ENCODE measurements around the gene CCDC148. TPM values are rescaled to one million over a fixed set of nuclear protein-coding genes. Genes with fewer than 3 reads are reported as not detected.

The CCDC148 gene
- total RNA-seq, 2 donors from 2014 or later = 2.7 to 5.0 TPM

DNA sequence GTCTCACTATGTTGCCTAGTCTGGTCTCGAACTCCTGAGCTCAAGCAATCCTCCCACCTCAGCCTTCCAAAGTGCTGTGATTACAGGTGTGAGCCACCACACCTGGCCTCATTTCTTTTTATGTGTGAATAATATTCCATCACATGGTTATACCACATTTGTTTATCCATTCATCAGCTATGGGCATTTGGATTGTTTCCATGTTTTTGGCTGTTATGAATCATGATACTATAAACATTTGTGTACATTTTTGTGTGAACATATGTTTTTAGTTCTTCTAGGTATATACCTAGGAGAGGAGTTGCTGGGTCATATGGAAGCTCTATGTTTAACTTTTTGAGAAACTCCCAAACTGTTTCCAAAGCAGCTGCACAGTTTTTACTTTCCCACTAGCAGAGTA lies 24.6 kb upstream of the CCDC148 start:
- peaks cover 13% of the 10 kb centered on the region for H3K4me1 Mint-ChIP-seq
- H3K9ac ChIP-seq (ENCODE audit: extremely low read depth, low read length, poor library complexity, severe bottlenecking) = no peak overlapping the region
- no peaks in the 10 kb centered on the region for H3K27me3 ChIP-seq (ENCODE audit: control insufficient read depth, insufficient read depth, low read length, poor library complexity, severe bottlenecking)
- H3K4me3 ChIP-seq (ENCODE audit: low read length) = no peak overlapping the region
- peaks cover 9% of the 10 kb centered on the region for H3K36me3 Mint-ChIP-seq (ENCODE audit: low read depth)
- H3K27me3 Mint-ChIP-seq (ENCODE audit: insufficient read depth) = no peaks in the 10 kb centered on the region
- TF ChIP-seq, protein P1, sequence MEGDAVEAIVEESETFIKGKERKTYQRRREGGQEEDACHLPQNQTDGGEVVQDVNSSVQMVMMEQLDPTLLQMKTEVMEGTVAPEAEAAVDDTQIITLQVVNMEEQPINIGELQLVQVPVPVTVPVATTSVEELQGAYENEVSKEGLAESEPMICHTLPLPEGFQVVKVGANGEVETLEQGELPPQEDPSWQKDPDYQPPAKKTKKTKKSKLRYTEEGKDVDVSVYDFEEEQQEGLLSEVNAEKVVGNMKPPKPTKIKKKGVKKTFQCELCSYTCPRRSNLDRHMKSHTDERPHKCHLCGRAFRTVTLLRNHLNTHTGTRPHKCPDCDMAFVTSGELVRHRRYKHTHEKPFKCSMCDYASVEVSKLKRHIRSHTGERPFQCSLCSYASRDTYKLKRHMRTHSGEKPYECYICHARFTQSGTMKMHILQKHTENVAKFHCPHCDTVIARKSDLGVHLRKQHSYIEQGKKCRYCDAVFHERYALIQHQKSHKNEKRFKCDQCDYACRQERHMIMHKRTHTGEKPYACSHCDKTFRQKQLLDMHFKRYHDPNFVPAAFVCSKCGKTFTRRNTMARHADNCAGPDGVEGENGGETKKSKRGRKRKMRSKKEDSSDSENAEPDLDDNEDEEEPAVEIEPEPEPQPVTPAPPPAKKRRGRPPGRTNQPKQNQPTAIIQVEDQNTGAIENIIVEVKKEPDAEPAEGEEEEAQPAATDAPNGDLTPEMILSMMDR (conservative IDR thresholded peaks at IDR 0.05) = no peak
- H3K4me3 Mint-ChIP-seq = no peak overlapping the region
- 92% methylated on average over 1 of the region's 1 CpG; no CpG with 5 or more reads in 1 of the 2 experiments for WGBS, 2 experiments (ENCODE audit: insufficient coverage in 1 of 2, insufficient read length in 1 of 2)
- H3K36me3 ChIP-seq (ENCODE audit: control insufficient read depth, insufficient read depth, low read length) = peaks cover 5% of the 10 kb centered on the region
- H3K27ac ChIP-seq (ENCODE audit: low read depth, low read length) = no peak overlapping the region
- H3K4me1 ChIP-seq (ENCODE audit: control insufficient read depth, insufficient read depth, low read length) = no peaks in the 10 kb centered on the region
- no peaks in the 10 kb centered on the region for H3K9me3 Mint-ChIP-seq
- no peak overlapping the region for H3K27ac Mint-ChIP-seq
- no peak for DNase-seq
- no peaks in the 10 kb centered on the region for H3K9me3 ChIP-seq (ENCODE audit: control insufficient read depth, low read length)

DNA sequence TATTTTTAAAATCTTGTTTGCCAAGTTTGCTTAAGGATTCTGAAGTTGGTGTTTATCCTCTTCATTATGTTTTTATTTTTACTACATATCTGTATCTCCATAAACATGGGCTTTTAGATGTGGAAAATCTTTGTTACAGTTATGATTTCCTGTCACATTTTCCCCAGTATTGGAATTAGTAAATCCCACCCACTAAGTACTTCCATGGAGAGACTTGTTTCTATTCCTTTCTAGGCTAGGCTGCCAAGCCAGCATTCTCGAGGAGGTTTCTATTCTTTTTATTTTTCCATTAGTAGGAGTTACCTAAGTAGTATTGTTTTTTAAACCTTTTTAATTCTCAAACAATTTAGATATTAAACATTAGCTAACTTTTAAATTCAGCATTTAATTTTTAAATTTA lies 22.3 kb upstream of the CCDC148 start:
- Mint-ChIP-seq H3K4me1 (peaks cover 22% of the 10 kb centered on the region), H3K27ac (no peak overlapping the region), H3K27me3 (ENCODE audit: insufficient read depth) (no peaks in the 10 kb centered on the region), H3K9me3 (no peaks in the 10 kb centered on the region), H3K4me3 (no peak overlapping the region), H3K36me3 (ENCODE audit: low read depth) (peaks cover 7% of the 10 kb centered on the region)
- no peak overlapping the region for H3K9ac ChIP-seq (ENCODE audit: extremely low read depth, low read length, poor library complexity, severe bottlenecking)
- no peaks in the 10 kb centered on the region for H3K4me1 ChIP-seq (ENCODE audit: control insufficient read depth, insufficient read depth, low read length)
- no peak overlapping the region for H3K4me3 ChIP-seq (ENCODE audit: low read length)
- H3K9me3 ChIP-seq (ENCODE audit: control insufficient read depth, low read length) = no peaks in the 10 kb centered on the region
- TF ChIP-seq, protein P1 (conservative IDR thresholded peaks at IDR 0.05) = no peak
- H3K36me3 ChIP-seq (ENCODE audit: control insufficient read depth, insufficient read depth, low read length) = peaks cover 7% of the 10 kb centered on the region
- no peak for DNase-seq
- no CpG with 5 or more reads among the region's 1 CpG for WGBS, 2 experiments (ENCODE audit: insufficient coverage in 1 of 2, insufficient read length in 1 of 2)
- H3K27me3 ChIP-seq (ENCODE audit: control insufficient read depth, insufficient read depth, low read length, poor library complexity, severe bottlenecking) = no peaks in the 10 kb centered on the region
- H3K27ac ChIP-seq (ENCODE audit: low read depth, low read length) = no peak overlapping the region

DNA sequence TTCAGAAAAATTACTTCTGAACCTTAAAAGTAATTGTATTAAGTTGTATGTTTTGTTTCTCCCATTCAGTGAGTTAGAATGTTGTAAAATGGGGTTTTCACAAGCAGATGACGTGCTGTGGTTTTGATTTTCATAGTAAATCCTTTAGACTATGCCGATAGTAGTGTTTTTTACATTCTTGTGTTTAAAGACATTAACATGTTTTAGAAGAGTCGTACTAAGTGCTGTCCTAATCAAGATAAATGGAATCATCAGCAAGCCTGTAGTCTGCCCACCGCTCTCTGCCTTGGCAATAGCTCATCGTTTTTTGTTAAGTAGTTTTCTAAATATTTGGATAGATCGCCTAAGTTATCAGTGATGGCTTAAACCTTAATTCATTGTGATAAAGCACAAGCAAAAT lies 21.7 kb upstream of the CCDC148 start:
- peaks cover 10% of the 10 kb centered on the region for H3K36me3 ChIP-seq (ENCODE audit: control insufficient read depth, insufficient read depth, low read length)
- no peak for DNase-seq
- H3K9ac ChIP-seq (ENCODE audit: extremely low read depth, low read length, poor library complexity, severe bottlenecking) = no peak overlapping the region
- 92 to 97% methylated on average over 5 to 6 of the region's 6 CpGs for WGBS, 2 experiments (ENCODE audit: insufficient coverage in 1 of 2, insufficient read length in 1 of 2)
- H3K4me3 Mint-ChIP-seq = no peak overlapping the region
- H3K9me3 Mint-ChIP-seq = peaks cover 2% of the 10 kb centered on the region
- H3K27me3 Mint-ChIP-seq (ENCODE audit: insufficient read depth) = no peaks in the 10 kb centered on the region
- H3K27me3 ChIP-seq (ENCODE audit: control insufficient read depth, insufficient read depth, low read length, poor library complexity, severe bottlenecking) = no peaks in the 10 kb centered on the region
- peaks cover 8% of the 10 kb centered on the region for H3K36me3 Mint-ChIP-seq (ENCODE audit: low read depth)
- H3K4me3 ChIP-seq (ENCODE audit: low read length) = no peak overlapping the region
- no peaks in the 10 kb centered on the region for H3K4me1 ChIP-seq (ENCODE audit: control insufficient read depth, insufficient read depth, low read length)
- no peak overlapping the region for H3K27ac Mint-ChIP-seq
- peaks cover 22% of the 10 kb centered on the region for H3K4me1 Mint-ChIP-seq
- TF ChIP-seq, protein P1 (conservative IDR thresholded peaks at IDR 0.05) = no peak
- peaks cover 3% of the 10 kb centered on the region for H3K9me3 ChIP-seq (ENCODE audit: control insufficient read depth, low read length)
- no peak overlapping the region for H3K27ac ChIP-seq (ENCODE audit: low read depth, low read length)

All from endodermal cell (in vitro differentiated cells).